Endothelial cell of umbilical vein (primary cell): ENCODE results near the gene SHC4. TPM values are rescaled to one million over a fixed set of nuclear protein-coding genes. Genes with fewer than 3 reads are reported as not detected.

ENCODE experiments used
- BruUV-seq: library from RNA; stranded (reverse); fragments of 400-500 nt; replicated peaks from 2 replicates; lab custom pipeline; 2021; lab: Mats Ljungman, UMichigan
- CTCF ChIA-PET: fragments of 300-600, 350-600 bp; sonication (Branson Sonifier 250); formaldehyde crosslinking; loops from one replicate; lab custom pipeline; 2021; ENCODE audit warnings: antibody characterized with exemption, inconsistent platforms; lab: Charles Lee
- POLR2A ChIA-PET: fragments of 300-600, 350-600 bp; sonication (Branson Sonifier 250); formaldehyde crosslinking; loops from one replicate; lab custom pipeline; 2021; ENCODE audit warnings: antibody characterized with exemption, inconsistent platforms; lab: Charles Lee
- DNase-seq: peaks from one replicate; pipeline ENCODE4 v3.0.0-alpha.2; 2011; ENCODE audit warnings: low read depth, low spot score
- FAIRE-seq: peaks from 2 replicates; lab custom pipeline; 2011; peaks lifted over from hg19 to GRCh38; lab: Jason Lieb, UNC
- H2AFZ ChIP-seq: 2 replicates; pipeline ENCODE4 v1.6.0; 2012; ENCODE audit warnings: low read depth, low read length, control low read depth, inconsistent platforms
- H3K27ac ChIP-seq: 2 replicates; pipeline ENCODE4 v1.5.1; 2011; ENCODE audit warnings: low read depth, mild to moderate bottlenecking, control low read depth, low read length, moderate library complexity; ENCODE audit not compliant: insufficient read depth
- H3K27me3 ChIP-seq, 2 experiments: 2 replicates each; pipeline versions ENCODE4 v1.6.0 to v1.6.1; 2011; ENCODE audit warnings: low read length in 2 of 2, mixed read lengths in 1 of 2; ENCODE audit not compliant: control insufficient read depth in 2 of 2, insufficient read depth in 2 of 2
- H3K36me3 ChIP-seq, 2 experiments: 2 replicates in 1 of 2; 3 replicates in 1 of 2; pipeline ENCODE4 v1.5.1; 2011; ENCODE audit warnings: low read length in 2 of 2, mild to moderate bottlenecking in 1 of 2, moderate library complexity in 1 of 2; ENCODE audit not compliant: control insufficient read depth in 2 of 2, insufficient read depth in 2 of 2; ENCODE audit errors: extremely low read depth in 1 of 2
- H3K4me1 ChIP-seq: 3 replicates; pipeline ENCODE4 v1.5.1; 2011; ENCODE audit warnings: mild to moderate bottlenecking, low read length; ENCODE audit not compliant: control insufficient read depth, insufficient read depth; ENCODE audit errors: extremely low read depth
- H3K4me2 ChIP-seq: 2 replicates; pipeline ENCODE4 v1.6.1; 2011; ENCODE audit warnings: low read length, control low read depth, mixed read lengths; ENCODE audit not compliant: insufficient read depth
- H3K4me3 ChIP-seq, 3 experiments: fragments of 200-600 bp in 1 of 3; sonication (generic), shearing (Covaris generic) in 1 of 3; replicated peaks in 1 of 3; 2 replicates each; pipeline ENCODE4 v1.5.1; 2011 to 2016; ENCODE audit warnings: control low read depth in 3 of 3, low read length in 3 of 3, mild to moderate bottlenecking in 2 of 3, inconsistent platforms in 1 of 3, low read depth in 1 of 3, moderate library complexity in 1 of 3; ENCODE audit not compliant: insufficient read depth in 1 of 3
- H3K79me2 ChIP-seq: 2 replicates; pipeline ENCODE4 v1.6.0; 2012; ENCODE audit warnings: low read length, inconsistent platforms; ENCODE audit not compliant: control insufficient read depth, insufficient read depth
- H3K9ac ChIP-seq: replicated peaks from 2 replicates; pipeline ENCODE3; 2011; ENCODE audit warnings: low read length, control low read depth; ENCODE audit not compliant: insufficient read depth; ENCODE audit errors: extremely low read depth
- H3K9me1 ChIP-seq: replicated peaks from 3 replicates; pipeline ENCODE4 v1.6.0; 2011; ENCODE audit warnings: mild to moderate bottlenecking, low read length; ENCODE audit not compliant: control insufficient read depth, insufficient read depth; ENCODE audit errors: extremely low read depth
- H3K9me3 ChIP-seq: replicated peaks from 2 replicates; pipeline ENCODE4 v1.5.1; 2012; ENCODE audit warnings: low read length, inconsistent platforms; ENCODE audit not compliant: control insufficient read depth, insufficient read depth
- H4K20me1 ChIP-seq: replicated peaks from 2 replicates; pipeline ENCODE3; 2011; ENCODE audit warnings: mild to moderate bottlenecking, low read length; ENCODE audit not compliant: control insufficient read depth, insufficient read depth; ENCODE audit errors: extremely low read depth
- EZH2 ChIP-seq: IDR thresholded peaks from 2 replicates; pipeline ENCODE4 v1.6.1; 2012; ENCODE audit warnings: borderline replicate concordance, low read depth, mild to moderate bottlenecking, moderate library complexity, low read length, inconsistent platforms; ENCODE audit not compliant: severe bottlenecking
- FOS ChIP-seq: IDR thresholded peaks from 2 replicates; pipeline ENCODE4 v1.6.1; 2011; ENCODE audit warnings: mild to moderate bottlenecking, low read length, moderate library complexity, borderline replicate concordance; ENCODE audit not compliant: insufficient read depth
- GATA2 ChIP-seq: IDR thresholded peaks from 2 replicates; pipeline ENCODE4 v1.7.0; 2011; ENCODE audit warnings: low read depth, mild to moderate bottlenecking, moderate library complexity, mixed read lengths, low read length; ENCODE audit not compliant: insufficient read length, insufficient read depth
- POLR2AphosphoS5 ChIP-seq: IDR thresholded peaks from 2 replicates; pipeline ENCODE4 v1.6.1; 2012; ENCODE audit warnings: low read depth, mild to moderate bottlenecking, control low read depth, low read length, moderate library complexity; ENCODE audit not compliant: insufficient read depth
- dilution Hi-C: fragments of 300-500 bp; cut with MboI; formaldehyde crosslinking; loops from one replicate; pipeline ENCODE4 v1.15.0; 2019; ENCODE audit warnings: low sequenced_read_pairs; ENCODE audit not compliant: extremely low pct_ligation_motif_present
- intact Hi-C: fragments of 100-400 bp; cut with micrococcal nuclease; formaldehyde crosslinking; loops from one replicate; pipeline ENCODE4 v1.10.0; 2022
- polyA plus RNA-seq, 4 experiments: library from polyadenylated mRNA; depleted of rRNA in 3 of 4; stranded (reverse) in 3 of 4; unstranded in 1 of 4; fragments of >200 nt; gene quantifications; 2 replicates each; pipeline versions ENCODE4 v1.2.1 to v1.2.3, GENCODE V29; 2011 to 2012; ENCODE audit warnings: missing spikeins in 1 of 4
- total RNA-seq: library from RNA; stranded (reverse); gene quantifications from 2 replicates; pipeline ENCODE4 v1.2.3, GENCODE V29; 2021
- TF ChIP-seq, protein P1 (sequence below): IDR thresholded peaks from 2 replicates; pipeline ENCODE4 v1.6.1; 2011; ENCODE audit not compliant: insufficient read depth, insufficient read length
- TF ChIP-seq, protein P2 (sequence below), 2 donors: IDR thresholded peaks; 1 replicate in 1 of 2; 2 replicates in 1 of 2; pipeline ENCODE4 v1.5.1; 2011; ENCODE audit warnings: low read length in 2 of 2, mild to moderate bottlenecking in 2 of 2, moderate library complexity in 2 of 2, control low read depth in 1 of 2, inconsistent platforms in 1 of 2, low read depth in 1 of 2; ENCODE audit not compliant: insufficient read depth in 1 of 2; ENCODE audit errors: extremely low read depth in 1 of 2

SHC4 gene
- total and polyA plus RNA-seq, 2 donors (not counting 3 experiments of a cell fraction or from before 2014, with no cell fraction given) = 0.20 TPM; not detected in 1

DNA sequence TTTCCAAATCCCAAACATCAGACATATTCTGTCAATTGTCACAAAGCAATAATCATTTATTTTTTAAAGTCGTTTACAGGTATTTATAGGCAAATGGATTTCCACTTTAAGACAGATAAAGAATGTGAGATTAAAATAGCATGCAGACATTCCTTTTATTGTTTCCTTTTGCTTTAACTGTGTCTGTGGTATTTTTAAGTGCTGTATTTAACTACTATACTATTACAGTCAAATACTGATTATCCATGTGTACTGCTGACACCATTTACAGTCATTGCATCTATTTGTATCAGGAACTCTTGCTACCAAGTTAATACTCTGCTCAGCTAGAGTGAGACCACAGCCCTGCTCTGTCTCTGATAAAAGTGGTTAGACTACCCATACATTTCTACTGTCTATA is 140.0 kb downstream of the SHC4 start:
- Histone ChIP-seq H3K9me1 (no peaks in the 10 kb centered on the region), H3K27ac (no peak overlapping the region), H3K36me3 (no peaks in the 10 kb centered on the region), H3K9ac (no peak overlapping the region), H3K27me3 (peaks cover 2 to 5% of the 10 kb centered on the region in 2 experiments), H3K79me2 (no peaks in the 10 kb centered on the region), H3K4me2 (no peak overlapping the region), H3K4me1 (no peaks in the 10 kb centered on the region), H3K9me3 (no peaks in the 10 kb centered on the region), H4K20me1 (no peaks in the 10 kb centered on the region), H3K4me3 (no peak overlapping the region), H2AFZ (no peak overlapping the region)
- CTCF ChIA-PET = no interaction called here
- dilution Hi-C loops = no loop called here
- no peak for TF ChIP-seq FOS
- no peak for TF ChIP-seq EZH2
- TF ChIP-seq, protein P1, sequence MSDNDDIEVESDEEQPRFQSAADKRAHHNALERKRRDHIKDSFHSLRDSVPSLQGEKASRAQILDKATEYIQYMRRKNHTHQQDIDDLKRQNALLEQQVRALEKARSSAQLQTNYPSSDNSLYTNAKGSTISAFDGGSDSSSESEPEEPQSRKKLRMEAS = no peak
- TF ChIP-seq GATA2 = no peak
- TF ChIP-seq, protein P2, sequence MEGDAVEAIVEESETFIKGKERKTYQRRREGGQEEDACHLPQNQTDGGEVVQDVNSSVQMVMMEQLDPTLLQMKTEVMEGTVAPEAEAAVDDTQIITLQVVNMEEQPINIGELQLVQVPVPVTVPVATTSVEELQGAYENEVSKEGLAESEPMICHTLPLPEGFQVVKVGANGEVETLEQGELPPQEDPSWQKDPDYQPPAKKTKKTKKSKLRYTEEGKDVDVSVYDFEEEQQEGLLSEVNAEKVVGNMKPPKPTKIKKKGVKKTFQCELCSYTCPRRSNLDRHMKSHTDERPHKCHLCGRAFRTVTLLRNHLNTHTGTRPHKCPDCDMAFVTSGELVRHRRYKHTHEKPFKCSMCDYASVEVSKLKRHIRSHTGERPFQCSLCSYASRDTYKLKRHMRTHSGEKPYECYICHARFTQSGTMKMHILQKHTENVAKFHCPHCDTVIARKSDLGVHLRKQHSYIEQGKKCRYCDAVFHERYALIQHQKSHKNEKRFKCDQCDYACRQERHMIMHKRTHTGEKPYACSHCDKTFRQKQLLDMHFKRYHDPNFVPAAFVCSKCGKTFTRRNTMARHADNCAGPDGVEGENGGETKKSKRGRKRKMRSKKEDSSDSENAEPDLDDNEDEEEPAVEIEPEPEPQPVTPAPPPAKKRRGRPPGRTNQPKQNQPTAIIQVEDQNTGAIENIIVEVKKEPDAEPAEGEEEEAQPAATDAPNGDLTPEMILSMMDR (IDR thresholded peaks at IDR 0.05; ENCODE audit: extremely low read depth in 1 of 2, insufficient read depth in 1 of 2, low read depth in 1 of 2, low read length in 2 of 2) = no peak
- TF ChIP-seq POLR2AphosphoS5 = no peak
- POLR2A ChIA-PET = no interaction called here
- no TSS peak for BruUV-seq
- intact Hi-C loops = no loop called here
- DNase-seq = no peak
- FAIRE-seq = no peak
